C4-2B (cell line): Measurements from ENCODE around the gene TBC1D20.

Experiments used
- CTCF ChIP-seq: fragments of 450-650 bp; conservative IDR thresholded peaks from 2 replicates; pipeline ENCODE4 v1.5.1; 2017; ENCODE audit warnings: mild to moderate bottlenecking
- ZFX ChIP-seq: fragments of 450-650 bp; IDR thresholded peaks from 2 replicates; pipeline ENCODE4 v1.6.1; 2017

GRCh38 chr20:409697-410559 is 52.4 kb downstream of the TBC1D20 start:
- TF ChIP-seq CTCF (no peak), ZFX (no peak)
